Measurements from ENCODE around the gene STX8.

- TF ChIP-seq STAT5B (CRISPR knock-in tag; IDR thresholded peaks at IDR 0.05) (no peak), BRD4 (IDR thresholded peaks at IDR 0.05) (no peak), ZNF274 (IDR thresholded peaks at IDR 0.05; ENCODE audit: borderline replicate concordance, low read depth, low read length) (no peak), CTCF (IDR thresholded peaks at IDR 0.05 in 2 of 3, conservative IDR thresholded peaks at IDR 0.05 in 1 of 3; ENCODE audit: insufficient read depth in 2 of 3, low read depth in 1 of 3, low read length in 3 of 3) (no peak), CHD1 (IDR thresholded peaks at IDR 0.05; ENCODE audit: low read length) (no peak)
Observed at GRCh38 chr17:9234389-9234945, 341.2 kb downstream of the STX8 start.
